Measurements from ENCODE around the gene LHPP.
A peak's percentile ranks its signal among the peaks of the same experiment; 100 is the strongest.

GRCh38 chr10:124446830-124447750 lies 14.5 kb upstream of the LHPP start:
- no peak for TF ChIP-seq CTCF (IDR thresholded peaks at IDR 0.05)
- peak; percentile 80 for TF ChIP-seq EZH2phosphoT487 (IDR thresholded peaks at IDR 0.05)

Data from neural progenitor cell (in vitro differentiated cells).